ENCODE results near the gene AGAP5. TPM values are rescaled to one million over a fixed set of nuclear protein-coding genes. Genes with fewer than 3 reads are reported as not detected.

AGAP5 gene
- total and polyA plus RNA-seq, 2 of the 13 experiments (the other 11 are each of a cell fraction or from before 2014, with no cell fraction given), result 5.3 to 7.9 TPM

- 0 out of 2 replicates have a peak, but pooled peaks have one; percentile 29 for TF ChIP-seq AHDC1 (CRISPR knock-in tag; IDR thresholded peaks at IDR 0.05; ENCODE audit: borderline replicate concordance)
- TF ChIP-seq GTF3A (CRISPR knock-in tag; conservative IDR thresholded peaks at IDR 0.05), result no peak
- TF ChIP-seq HOMEZ (CRISPR knock-in tag; IDR thresholded peaks at IDR 0.05; ENCODE audit: low read depth), result no peak
- 0 out of 2 replicates have a peak, but pooled peaks have one; percentile 11 for TF ChIP-seq ZNF784 (CRISPR knock-in tag; IDR thresholded peaks at IDR 0.05; ENCODE audit: borderline replicate concordance)
- peak; percentile 87 for TF ChIP-seq ZSCAN29 (CRISPR knock-in tag; conservative IDR thresholded peaks at IDR 0.05)
- TF ChIP-seq ZNF790 (CRISPR knock-in tag; IDR thresholded peaks at IDR 0.05; ENCODE audit: borderline replicate concordance), result no peak
- no peak for TF ChIP-seq KDM6A (CRISPR knock-in tag; IDR thresholded peaks at IDR 0.05; ENCODE audit: low read depth)
- TF ChIP-seq ZNF562 (CRISPR knock-in tag; IDR thresholded peaks at IDR 0.05; ENCODE audit: borderline replicate concordance), result no peak
- no peak for TF ChIP-seq NR3C1 (CRISPR knock-in tag; IDR thresholded peaks at IDR 0.05)
- TF ChIP-seq SMAD9 (CRISPR knock-in tag; IDR thresholded peaks at IDR 0.05), result no peak
- TF ChIP-seq ZBED4 (CRISPR knock-in tag; IDR thresholded peaks at IDR 0.05; ENCODE audit: borderline replicate concordance), result no peak
- no peak for TF ChIP-seq IKZF4 (CRISPR knock-in tag; IDR thresholded peaks at IDR 0.05; ENCODE audit: borderline replicate concordance, low read depth, not compliant biosample characterization)
- no peak; the same call in 1 of the 2 replicates for TF ChIP-seq RAD21 (CRISPR knock-in tag; IDR thresholded peaks at IDR 0.05)
- TF ChIP-seq KMT2A (CRISPR knock-in tag; IDR thresholded peaks at IDR 0.05), result peak; percentile 55; the same call in 1 of the 2 replicates
- TF ChIP-seq MLLT10 (CRISPR knock-in tag; IDR thresholded peaks at IDR 0.05), result no peak
These were observed 46.2 kb upstream of the AGAP5 start, which contains the start of gene SEC24C (continued) for GRCh38 chr10:73743905-73744663.

Data from HepG2 (cell line).